ENCODE measurements around the gene SPEM3. TPM values are rescaled to one million over a fixed set of nuclear protein-coding genes. Genes with fewer than 3 reads are reported as not detected.
A peak's percentile ranks its signal among the peaks of the same experiment; 100 is the strongest.

Gene SPEM3
- polyA plus RNA-seq, 1 experiment: not detected

DNA sequence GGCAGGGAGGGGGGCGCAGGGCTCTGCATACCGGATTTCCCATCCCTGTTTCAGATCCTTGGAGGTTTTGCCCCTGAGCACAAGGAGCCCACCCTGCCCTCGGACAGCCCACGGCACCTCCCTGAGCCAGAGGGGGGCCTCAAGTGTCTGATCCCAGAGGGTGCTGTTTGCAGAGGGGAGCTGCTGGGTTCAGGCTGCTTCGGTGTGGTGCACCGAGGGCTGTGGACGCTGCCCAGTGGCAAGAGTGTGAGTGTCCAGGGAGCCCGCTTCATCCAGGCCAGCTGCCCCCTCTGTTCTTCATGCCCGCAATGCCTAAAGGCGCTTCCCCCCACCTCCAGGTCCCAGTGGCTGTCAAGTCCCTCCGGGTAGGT lies 45.3 kb upstream of the SPEM3 start:
- POLR2A ChIA-PET: interaction anchor here (0.6 kb wide), 1 partner anchor 151 kb away, joined by 5 read pairs; no protein-coding TSS in a partner anchor
- Histone ChIP-seq H3K4me3 (ENCODE audit: low read depth, low read length) (no peak overlapping the region), H3K9me3 (ENCODE audit: control insufficient read depth, insufficient read depth, low read length) (peaks cover 8% of the 10 kb centered on the region), H3K27ac (ENCODE audit: low read depth, low read length) (no peak overlapping the region), H3K27me3 (ENCODE audit: control insufficient read depth, insufficient read depth, low read length) (peaks cover 37% of the 10 kb centered on the region)
- TF ChIP-seq, protein P1, sequence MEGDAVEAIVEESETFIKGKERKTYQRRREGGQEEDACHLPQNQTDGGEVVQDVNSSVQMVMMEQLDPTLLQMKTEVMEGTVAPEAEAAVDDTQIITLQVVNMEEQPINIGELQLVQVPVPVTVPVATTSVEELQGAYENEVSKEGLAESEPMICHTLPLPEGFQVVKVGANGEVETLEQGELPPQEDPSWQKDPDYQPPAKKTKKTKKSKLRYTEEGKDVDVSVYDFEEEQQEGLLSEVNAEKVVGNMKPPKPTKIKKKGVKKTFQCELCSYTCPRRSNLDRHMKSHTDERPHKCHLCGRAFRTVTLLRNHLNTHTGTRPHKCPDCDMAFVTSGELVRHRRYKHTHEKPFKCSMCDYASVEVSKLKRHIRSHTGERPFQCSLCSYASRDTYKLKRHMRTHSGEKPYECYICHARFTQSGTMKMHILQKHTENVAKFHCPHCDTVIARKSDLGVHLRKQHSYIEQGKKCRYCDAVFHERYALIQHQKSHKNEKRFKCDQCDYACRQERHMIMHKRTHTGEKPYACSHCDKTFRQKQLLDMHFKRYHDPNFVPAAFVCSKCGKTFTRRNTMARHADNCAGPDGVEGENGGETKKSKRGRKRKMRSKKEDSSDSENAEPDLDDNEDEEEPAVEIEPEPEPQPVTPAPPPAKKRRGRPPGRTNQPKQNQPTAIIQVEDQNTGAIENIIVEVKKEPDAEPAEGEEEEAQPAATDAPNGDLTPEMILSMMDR (IDR thresholded peaks at IDR 0.05; ENCODE audit: low read depth, low read length): no peak
- no peak for DNase-seq (ENCODE audit: low read depth, low spot score)
- CTCF ChIA-PET: no interaction called here

GRCh38 chr17:7383742-7384488 lies 44.7 kb upstream of the SPEM3 start:
- Histone ChIP-seq H3K4me3 (ENCODE audit: low read depth, low read length) (peak overlapping the region; percentile 52), H3K9me3 (ENCODE audit: control insufficient read depth, insufficient read depth, low read length) (peaks cover 8% of the 10 kb centered on the region), H3K27me3 (ENCODE audit: control insufficient read depth, insufficient read depth, low read length) (peaks cover 37% of the 10 kb centered on the region), H3K27ac (ENCODE audit: low read depth, low read length) (no peak overlapping the region)
- DNase-seq (ENCODE audit: low read depth, low spot score): no peak
- TF ChIP-seq, protein P1 (IDR thresholded peaks at IDR 0.05; ENCODE audit: low read depth, low read length): no peak
- CTCF ChIA-PET: interaction anchor here (0.6 kb wide), 1 partner anchor 177 kb away, joined by 4 read pairs; no protein-coding TSS in a partner anchor
- POLR2A ChIA-PET: interaction anchor here (0.6 kb wide), 1 partner anchor 151 kb away, joined by 5 read pairs; no protein-coding TSS in a partner anchor

- CTCF ChIA-PET: interaction anchor here (0.6 kb wide), 1 partner anchor 176 kb away, joined by 4 read pairs; no protein-coding TSS in a partner anchor
- Histone ChIP-seq H3K4me3 (ENCODE audit: low read depth, low read length) (peak overlapping the region; percentile 52), H3K9me3 (ENCODE audit: control insufficient read depth, insufficient read depth, low read length) (peaks cover 7% of the 10 kb centered on the region), H3K27ac (ENCODE audit: low read depth, low read length) (no peak overlapping the region), H3K27me3 (ENCODE audit: control insufficient read depth, insufficient read depth, low read length) (peaks cover 34% of the 10 kb centered on the region)
- POLR2A ChIA-PET: interaction anchor here (0.5 kb wide), 1 partner anchor 119 kb away, joined by 4 read pairs; no protein-coding TSS in a partner anchor
- TF ChIP-seq, protein P1 (IDR thresholded peaks at IDR 0.05; ENCODE audit: low read depth, low read length): no peak
- no peak for DNase-seq (ENCODE audit: low read depth, low spot score)
Observed at GRCh38 chr17:7384489-7385081, 44.1 kb upstream of the SPEM3 start.

DNA sequence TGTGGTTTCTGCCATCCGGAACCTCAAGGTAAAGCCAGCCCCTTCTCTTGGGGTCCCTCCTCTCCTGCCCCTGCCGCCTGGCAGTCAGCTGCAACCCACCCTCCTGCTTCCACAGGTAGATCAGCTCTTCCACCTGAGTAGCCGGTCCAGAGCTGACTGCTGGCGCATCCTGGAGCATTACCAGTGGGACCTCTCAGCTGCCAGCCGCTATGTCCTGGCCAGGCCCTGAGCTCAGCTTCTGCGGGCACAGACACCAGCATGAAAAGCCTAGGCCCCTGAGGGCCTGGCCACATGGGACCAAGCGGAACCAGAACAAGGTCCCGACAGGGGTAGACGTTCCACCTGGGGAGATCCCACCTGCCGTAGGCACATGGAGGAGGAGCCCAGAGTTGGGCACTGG lies 39.8 kb upstream of the SPEM3 start:
- POLR2A ChIA-PET: no interaction called here
- CTCF ChIA-PET: no interaction called here

More for the DNA sequence above, 39.8 kb upstream of the SPEM3 start:
- Histone ChIP-seq H3K27ac (ENCODE audit: low read depth, low read length) (no peak overlapping the region), H3K9me3 (ENCODE audit: control insufficient read depth, insufficient read depth, low read length) (no peaks in the 10 kb centered on the region; the same call in 1 of the 2 replicates), H3K27me3 (ENCODE audit: control insufficient read depth, insufficient read depth, low read length) (no peaks in the 10 kb centered on the region), H3K4me3 (ENCODE audit: low read depth, low read length) (no peak overlapping the region)
- DNase-seq (ENCODE audit: low read depth, low spot score): no peak
- TF ChIP-seq, protein P1 (IDR thresholded peaks at IDR 0.05; ENCODE audit: low read depth, low read length): no peak

Measured in AG04450 (cell line).